SIG-M5 (cell line): Measurements from ENCODE around the gene PCCA.

ENCODE experiments used
- DNase-seq: peaks from one replicate; lab custom pipeline; 2025; lab: John Stamatoyannopoulos, UW

Gene PCCA

GRCh38 chr13:100470866-100471505 lies 382.1 kb downstream of the PCCA start:
- DNase-seq = no peak

GRCh38 chr13:100473087-100473486 lies 384.2 kb downstream of the PCCA start:
- DNase-seq = no peak

- no peak for DNase-seq
These were observed 384.7 kb downstream of the PCCA start for GRCh38 chr13:100473501-100474044.

- DNase-seq = no peak
These were observed 388.1 kb downstream of the PCCA start for GRCh38 chr13:100476963-100477362.

- no peak for DNase-seq
These were observed 389.4 kb downstream of the PCCA start for GRCh38 chr13:100478107-100478809.

GRCh38 chr13:100480676-100481075 lies 391.8 kb downstream of the PCCA start:
- DNase-seq = no peak

GRCh38 chr13:100483139-100483538 lies 394.2 kb downstream of the PCCA start:
- no peak for DNase-seq

GRCh38 chr13:100483841-100484381 lies 395.0 kb downstream of the PCCA start:
- DNase-seq = no peak

GRCh38 chr13:100484702-100485101 lies 395.8 kb downstream of the PCCA start:
- no peak for DNase-seq

GRCh38 chr13:100485265-100485664 lies 396.4 kb downstream of the PCCA start:
- no peak for DNase-seq

GRCh38 chr13:100490692-100491091 lies 401.8 kb downstream of the PCCA start:
- DNase-seq = no peak

- DNase-seq = no peak
These were observed 402.4 kb downstream of the PCCA start for GRCh38 chr13:100491164-100491842.

- peak; percentile 12 for DNase-seq
These were observed 404.5 kb downstream of the PCCA start for GRCh38 chr13:100493418-100493817.

- DNase-seq = no peak
These were observed 406.6 kb downstream of the PCCA start for GRCh38 chr13:100495455-100495854.

GRCh38 chr13:100497389-100497788 lies 408.5 kb downstream of the PCCA start:
- DNase-seq = no peak

GRCh38 chr13:100502446-100502845 lies 413.6 kb downstream of the PCCA start:
- DNase-seq = no peak

GRCh38 chr13:100503622-100504021 lies 414.7 kb downstream of the PCCA start:
- no peak for DNase-seq

- no peak for DNase-seq
These were observed 417.3 kb downstream of the PCCA start for GRCh38 chr13:100506154-100506553.

GRCh38 chr13:100506600-100507422 lies 417.9 kb downstream of the PCCA start:
- no peak for DNase-seq

GRCh38 chr13:100508455-100508854 lies 419.6 kb downstream of the PCCA start:
- DNase-seq = no peak

GRCh38 chr13:100508996-100509395 lies 420.1 kb downstream of the PCCA start:
- no peak for DNase-seq
